Ascending aorta (tissue), 2 donors: Measurements from ENCODE around the gene CCDC30. TPM values are rescaled to one million over a fixed set of nuclear protein-coding genes. Genes with fewer than 3 reads are reported as not detected.

ENCODE experiments used
- DNase-seq, 2 donors: peaks; one replicate each; pipeline ENCODE4 v3.0.0-alpha.2; 2019; ENCODE audit warnings: low spot score in 2 of 2
- H3K27ac ChIP-seq, 2 donors: fragments of 200-600 bp; sonication (generic); one replicate each; pipeline ENCODE4 v1.5.1; 2016 to 2017; ENCODE audit warnings: mild to moderate bottlenecking in 1 of 2
- H3K27me3 ChIP-seq: fragments of 200-600 bp; sonication (generic); one replicate; pipeline ENCODE4 v1.5.1; 2017
- H3K36me3 ChIP-seq, 2 donors: fragments of 200-600 bp; sonication (generic); one replicate each; pipeline ENCODE4 v1.5.1; 2016
- H3K4me1 ChIP-seq, 2 donors: fragments of 200-600 bp; sonication (generic); one replicate each; pipeline ENCODE4 v1.5.1; 2016 to 2017; ENCODE audit warnings: mild to moderate bottlenecking in 1 of 2
- H3K4me3 ChIP-seq, 2 donors: fragments of 200-600 bp; sonication (generic); one replicate each; pipeline ENCODE4 v1.5.1; 2016 to 2017; ENCODE audit warnings: mild to moderate bottlenecking in 1 of 2
- H3K9me3 ChIP-seq, 2 donors: fragments of 200-600 bp; sonication (generic); one replicate each; pipeline ENCODE4 v1.5.1; 2016
- intact Hi-C: fragments of 100-400 bp; cut with DNase I; formaldehyde crosslinking; loops from one replicate; pipeline ENCODE4 v1.15.1; 2023
- total RNA-seq: library from RNA; depleted of rRNA; stranded (reverse); fragments of >200 nt; gene quantifications from one replicate; pipeline ENCODE4 v1.1.0, GENCODE V29; 2016
- TF ChIP-seq, protein P1 (sequence below), 3 experiments: fragments of 200-600 bp in 2 of 3; fragments of 450-650 bp in 1 of 3; sonication (generic) in 2 of 3; IDR thresholded peaks; one replicate each; pipeline ENCODE4 v1.5.1; 2016 to 2019; ENCODE audit warnings: antibody characterized with exemption in 3 of 3, mild to moderate bottlenecking in 1 of 3, moderate library complexity in 1 of 3

The CCDC30 gene
- total RNA-seq, 1 donor from 2014 or later: not detected

DNA sequence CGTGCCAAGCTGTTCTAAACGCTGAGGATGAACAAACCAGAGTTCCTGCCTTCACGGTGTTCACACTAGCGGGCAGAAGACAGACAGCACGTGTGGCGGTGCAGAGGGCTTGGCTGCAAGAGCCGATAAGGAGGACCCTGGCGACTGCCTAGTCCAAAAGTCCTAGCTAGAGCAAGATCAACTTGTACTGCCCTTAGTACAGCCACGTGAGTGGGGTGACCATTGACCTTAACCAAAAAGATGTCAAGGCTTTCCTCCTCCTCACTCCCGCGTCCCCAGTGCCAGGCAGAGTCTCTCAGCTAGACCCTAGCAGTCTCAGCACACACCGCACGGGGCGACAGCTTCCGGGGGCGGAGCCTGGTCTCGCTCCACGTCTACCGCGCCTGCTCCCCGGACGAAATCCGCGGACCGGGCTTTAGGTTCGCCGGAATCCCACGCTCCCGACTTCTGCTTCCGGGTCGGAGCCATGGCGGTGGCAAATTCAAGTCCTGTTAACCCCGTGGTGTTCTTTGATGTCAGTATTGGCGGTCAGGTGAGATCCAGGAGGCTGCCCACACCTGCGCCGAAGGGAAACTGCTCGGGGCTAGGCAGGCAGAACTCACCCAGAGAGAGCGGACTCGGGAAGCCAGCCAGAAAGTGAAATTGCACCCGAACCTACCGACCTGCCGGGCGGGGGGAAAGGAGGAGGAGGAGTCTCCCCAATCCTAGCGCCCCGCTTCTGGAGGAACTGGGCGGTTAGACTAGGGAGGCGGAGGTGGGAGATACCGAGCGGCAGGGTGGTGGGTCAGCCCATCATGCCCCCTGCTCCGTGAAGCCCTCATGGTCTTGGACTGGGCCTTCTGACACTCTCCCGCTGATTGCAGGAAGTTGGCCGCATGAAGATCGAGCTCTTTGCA lies 195.1 kb downstream of the CCDC30 start, which contains the start of gene PPIH:
TSS of gene PPIH (plus strand) at position 443 of the 896 bp plus-strand sequence. CDS start at position 467, 24 bp downstream.
- no peaks in the 10 kb centered on the region for H3K9me3 ChIP-seq
- H3K27ac ChIP-seq: peak within 1 kb of the TSS; percentile 67 to 78
- intact Hi-C loops: loop anchor here (1.0 to 5.0 kb wide), 4 partner anchors 24 to 321 kb away; partner anchors contain the start of genes C1orf50, FOXJ3, P3H1 and YBX1
- peak; percentile 76 to 97 for DNase-seq
- H3K4me3 ChIP-seq: peak within 1 kb of the TSS; percentile 65 to 72
- no peaks in the 10 kb centered on the region for H3K27me3 ChIP-seq
- H3K36me3 ChIP-seq: peaks cover 10 to 12% of the 10 kb centered on the region in 2 donors
- TF ChIP-seq, protein P1, sequence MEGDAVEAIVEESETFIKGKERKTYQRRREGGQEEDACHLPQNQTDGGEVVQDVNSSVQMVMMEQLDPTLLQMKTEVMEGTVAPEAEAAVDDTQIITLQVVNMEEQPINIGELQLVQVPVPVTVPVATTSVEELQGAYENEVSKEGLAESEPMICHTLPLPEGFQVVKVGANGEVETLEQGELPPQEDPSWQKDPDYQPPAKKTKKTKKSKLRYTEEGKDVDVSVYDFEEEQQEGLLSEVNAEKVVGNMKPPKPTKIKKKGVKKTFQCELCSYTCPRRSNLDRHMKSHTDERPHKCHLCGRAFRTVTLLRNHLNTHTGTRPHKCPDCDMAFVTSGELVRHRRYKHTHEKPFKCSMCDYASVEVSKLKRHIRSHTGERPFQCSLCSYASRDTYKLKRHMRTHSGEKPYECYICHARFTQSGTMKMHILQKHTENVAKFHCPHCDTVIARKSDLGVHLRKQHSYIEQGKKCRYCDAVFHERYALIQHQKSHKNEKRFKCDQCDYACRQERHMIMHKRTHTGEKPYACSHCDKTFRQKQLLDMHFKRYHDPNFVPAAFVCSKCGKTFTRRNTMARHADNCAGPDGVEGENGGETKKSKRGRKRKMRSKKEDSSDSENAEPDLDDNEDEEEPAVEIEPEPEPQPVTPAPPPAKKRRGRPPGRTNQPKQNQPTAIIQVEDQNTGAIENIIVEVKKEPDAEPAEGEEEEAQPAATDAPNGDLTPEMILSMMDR (IDR thresholded peaks at IDR 0.05): peak in 2 of 3 experiments; percentile 37 to 40
- peaks cover 3 to 14% of the 10 kb centered on the region in 2 donors for H3K4me1 ChIP-seq

DNA sequence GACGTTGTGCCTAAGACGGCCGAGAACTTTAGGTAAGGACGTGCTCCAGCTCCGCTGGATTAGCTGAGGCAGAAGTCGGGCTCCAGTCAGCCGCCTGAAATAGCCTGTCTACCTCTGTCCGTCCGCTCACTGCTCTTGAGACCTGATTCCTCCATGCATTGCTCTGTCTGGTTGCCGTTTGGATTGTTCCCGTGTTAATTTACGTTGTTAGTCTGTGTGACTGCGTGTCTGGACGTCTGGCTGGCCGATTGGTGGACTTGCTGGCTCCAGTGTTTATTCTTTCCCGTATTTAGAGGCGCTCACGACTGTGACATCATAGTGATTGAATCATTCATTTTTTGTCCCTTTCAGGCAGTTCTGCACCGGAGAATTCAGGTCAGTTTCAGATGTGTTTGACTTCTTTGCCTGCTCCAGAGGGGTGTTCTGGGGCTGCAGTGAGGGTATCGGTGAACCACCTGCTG lies 195.8 kb downstream of the CCDC30 start:
- Histone ChIP-seq H3K27ac (peak overlapping the region; percentile 54 to 78), H3K27me3 (no peaks in the 10 kb centered on the region), H3K36me3 (peaks cover 12 to 17% of the 10 kb centered on the region in 2 donors), H3K4me3 (peak overlapping the region; percentile 65 to 72), H3K9me3 (no peaks in the 10 kb centered on the region), H3K4me1 (peaks cover 3 to 14% of the 10 kb centered on the region in 2 donors)
- TF ChIP-seq, protein P1 (IDR thresholded peaks at IDR 0.05): no peak
- DNase-seq: no peak
- intact Hi-C loops: loop anchor here (1.0 to 5.0 kb wide), 4 partner anchors 23 to 322 kb away; partner anchors contain the start of genes C1orf50, FOXJ3, P3H1 and YBX1

DNA sequence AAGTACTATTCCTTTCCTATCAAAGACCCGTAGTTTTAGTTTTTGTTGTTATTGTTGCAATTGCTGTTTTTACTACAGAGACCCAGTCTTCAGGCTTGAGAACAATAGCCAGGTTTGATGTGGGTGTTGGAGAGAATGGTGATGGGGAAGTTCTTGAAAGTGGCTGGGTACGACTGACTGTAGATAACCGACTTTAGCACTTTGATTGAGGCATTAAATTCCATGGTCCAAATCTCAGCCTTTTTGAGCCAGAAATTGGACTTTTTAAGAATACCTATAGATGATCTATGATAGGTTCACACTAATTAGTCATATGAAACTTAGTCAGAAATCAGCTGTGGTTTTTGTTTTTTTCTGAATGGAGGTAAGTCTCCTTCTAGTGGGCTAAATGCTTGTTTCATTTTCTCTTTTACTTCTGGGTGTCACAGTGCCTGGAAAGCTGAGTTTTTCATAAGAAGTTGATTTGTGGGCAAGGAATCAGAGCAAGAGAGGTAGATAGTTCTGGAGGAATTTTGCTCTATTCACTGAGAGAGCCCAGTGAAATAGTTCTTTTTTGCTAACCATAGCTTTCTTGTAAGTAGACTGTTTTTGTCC lies 197.9 kb downstream of the CCDC30 start:
- intact Hi-C loops: no loop called here
- no peak overlapping the region for H3K4me3 ChIP-seq
- no peak for DNase-seq
- H3K9me3 ChIP-seq: no peaks in the 10 kb centered on the region
- no peak overlapping the region for H3K27ac ChIP-seq
- peaks cover 23 to 37% of the 10 kb centered on the region in 2 donors for H3K36me3 ChIP-seq
- H3K27me3 ChIP-seq: no peaks in the 10 kb centered on the region
- TF ChIP-seq, protein P1 (IDR thresholded peaks at IDR 0.05): no peak
- peaks cover 3 to 14% of the 10 kb centered on the region in 2 donors for H3K4me1 ChIP-seq

DNA sequence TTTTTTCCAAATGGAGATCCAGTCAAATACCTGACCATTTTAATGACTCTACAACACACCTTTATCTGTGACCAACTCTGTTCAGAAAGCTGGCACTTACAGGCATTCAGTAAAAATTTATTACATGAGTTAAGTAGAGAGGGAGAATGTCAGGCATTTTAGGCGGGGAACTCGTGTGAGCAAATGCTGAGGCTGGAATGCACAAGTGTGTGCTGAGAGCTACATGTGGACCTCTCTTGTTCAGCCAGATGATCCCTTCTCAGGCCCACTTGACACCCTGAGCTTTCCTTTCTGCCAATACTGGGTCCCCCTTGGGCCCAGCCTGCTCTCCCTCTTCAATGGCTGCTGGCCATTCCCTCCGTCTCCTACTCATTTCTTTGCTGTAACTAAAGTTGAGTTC lies 206.8 kb downstream of the CCDC30 start:
- intact Hi-C loops: no loop called here
- Histone ChIP-seq H3K9me3 (no peaks in the 10 kb centered on the region), H3K4me1 (no peaks in the 10 kb centered on the region), H3K36me3 (peaks cover 27 to 43% of the 10 kb centered on the region in 2 donors), H3K4me3 (no peak overlapping the region), H3K27me3 (no peaks in the 10 kb centered on the region), H3K27ac (no peak overlapping the region)
- TF ChIP-seq, protein P1 (IDR thresholded peaks at IDR 0.05): no peak
- no peak for DNase-seq

DNA sequence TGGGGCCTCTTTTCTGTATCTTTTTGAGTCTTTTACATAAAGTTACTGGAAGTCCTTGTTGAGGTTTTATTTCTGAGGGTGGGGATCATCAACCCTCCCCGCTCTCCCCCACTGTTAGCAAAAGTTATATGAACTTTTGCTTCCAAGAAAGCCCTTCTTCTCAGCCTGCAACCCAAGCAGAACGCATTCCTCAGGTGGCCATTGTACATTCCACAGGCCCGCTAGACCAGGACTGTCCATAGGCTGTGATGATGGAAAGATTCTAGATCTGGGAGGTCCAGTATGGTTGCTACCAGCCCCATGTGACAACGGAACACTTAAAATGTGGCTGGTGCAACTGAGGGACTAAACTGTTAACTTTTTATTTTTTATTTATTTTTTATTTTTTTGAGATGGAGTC lies 207.3 kb downstream of the CCDC30 start:
- H3K9me3 ChIP-seq: no peaks in the 10 kb centered on the region
- TF ChIP-seq, protein P1 (IDR thresholded peaks at IDR 0.05): no peak
- DNase-seq: no peak
- no peaks in the 10 kb centered on the region for H3K27me3 ChIP-seq
- intact Hi-C loops: no loop called here
- no peak overlapping the region for H3K27ac ChIP-seq
- H3K4me1 ChIP-seq: no peaks in the 10 kb centered on the region
- H3K4me3 ChIP-seq: no peak overlapping the region
- peaks cover 22 to 42% of the 10 kb centered on the region in 2 donors for H3K36me3 ChIP-seq
